Stomach (tissue), 4 donors: ENCODE results near the gene RRH.

ENCODE experiments used
- CTCF ChIP-seq, 7 experiments: fragments of 450-650 bp in 4 of 7; fragments of 200-600 bp in 3 of 7; sonication (generic) in 3 of 7; IDR thresholded peaks; one replicate each; pipeline ENCODE4 v1.5.1; 2016 to 2019; ENCODE audit warnings: antibody characterized with exemption in 7 of 7, control low read depth in 2 of 7, mild to moderate bottlenecking in 1 of 7
- EP300 ChIP-seq: sonication (generic); formaldehyde crosslinking; IDR thresholded peaks from one replicate; pipeline ENCODE4 v1.6.1; 2017; ENCODE audit warnings: antibody characterized with exemption
- POLR2A ChIP-seq, 4 donors: fragments of 450-650 bp; IDR thresholded peaks; one replicate each; pipeline ENCODE4 v1.6.1; 2016; ENCODE audit warnings: antibody characterized with exemption in 4 of 4, control low read depth in 2 of 4, mild to moderate bottlenecking in 1 of 4, moderate library complexity in 1 of 4
- POLR2AphosphoS5 ChIP-seq, 3 donors: sonication (generic); formaldehyde crosslinking; IDR thresholded peaks; one replicate each; pipeline ENCODE4 v1.6.1; 2016; ENCODE audit warnings: antibody characterized with exemption in 3 of 3

GRCh38 chr4:109815151-109816081, 12.4 kb upstream of the RRH start, which contains the start of gene GAR1:
- TF ChIP-seq CTCF (IDR thresholded peaks at IDR 0.05) (no peak), POLR2AphosphoS5 (IDR thresholded peaks at IDR 0.05) (peak; percentile 70 to 90 (median 76)), POLR2A (IDR thresholded peaks at IDR 0.05) (peak in 1 of 4 donors; percentile 29), EP300 (peak; percentile 26)
